HS-5 (cell line): ENCODE data around the gene SUPT20HL2.
"Not testable (repeated sequence)": the region's sequence is repeated elsewhere in the genome, so short reads cannot be mapped to it uniquely, and the experiment has no call there.

Experiments used
- DNase-seq: peaks from one replicate; pipeline ENCODE4 v3.0.0-alpha.2; 2012; ENCODE audit warnings: low read depth

The SUPT20HL2 gene

GRCh38 chrX:24314019-24314635 is at the start of gene SUPT20HL2:
SUPT20HL2 (minus strand) TSS chrX:24314069; CDS start chrX:24313315, 754 bp downstream.
- no peak for DNase-seq

GRCh38 chrX:24362089-24362745 is 48.3 kb upstream of the SUPT20HL2 start:
- DNase-seq, result not testable (repeated sequence)

GRCh38 chrX:24360272-24360671 is 46.4 kb upstream of the SUPT20HL2 start, which contains the start of gene SUPT20HL1:
SUPT20HL1 (plus strand) TSS chrX:24360639; CDS start chrX:24362761, 2,122 bp downstream.
- DNase-seq, result no peak

GRCh38 chrX:24357106-24357505 is 43.2 kb upstream of the SUPT20HL2 start:
- no peak for DNase-seq

GRCh38 chrX:24355095-24355494 is 41.2 kb upstream of the SUPT20HL2 start:
- DNase-seq, result no peak

GRCh38 chrX:24350217-24350616 is 36.3 kb upstream of the SUPT20HL2 start:
- no peak for DNase-seq

- no peak for DNase-seq
Observed at GRCh38 chrX:24347881-24348280, 34.0 kb upstream of the SUPT20HL2 start.

- no peak for DNase-seq
Observed at GRCh38 chrX:24343719-24344118, 29.9 kb upstream of the SUPT20HL2 start.

- peak; percentile 62 for DNase-seq
Observed at GRCh38 chrX:24341795-24342194, 27.9 kb upstream of the SUPT20HL2 start.

- DNase-seq, result no peak
Observed at GRCh38 chrX:24340501-24340900, 26.6 kb upstream of the SUPT20HL2 start.

- DNase-seq, result no peak
Observed at GRCh38 chrX:24339911-24340310, 26.0 kb upstream of the SUPT20HL2 start.

GRCh38 chrX:24335871-24336270 is 22.0 kb upstream of the SUPT20HL2 start:
- no peak for DNase-seq

- no peak for DNase-seq
Observed at GRCh38 chrX:24334461-24334860, 20.6 kb upstream of the SUPT20HL2 start.

- no peak for DNase-seq
Observed at GRCh38 chrX:24333371-24333770, 19.5 kb upstream of the SUPT20HL2 start.

GRCh38 chrX:24332878-24333277 is 19.0 kb upstream of the SUPT20HL2 start:
- DNase-seq, result no peak

- no peak for DNase-seq
Observed at GRCh38 chrX:24325231-24325630, 11.4 kb upstream of the SUPT20HL2 start.

GRCh38 chrX:24321741-24322395 is 8.0 kb upstream of the SUPT20HL2 start:
- no peak for DNase-seq

- DNase-seq, result no peak
Observed at GRCh38 chrX:24317567-24317966, 3.7 kb upstream of the SUPT20HL2 start.

GRCh38 chrX:24316111-24316510 is 2.2 kb upstream of the SUPT20HL2 start:
- DNase-seq, result no peak

GRCh38 chrX:24312249-24312607 is 1.6 kb downstream of the SUPT20HL2 start:
- not testable (repeated sequence) for DNase-seq

GRCh38 chrX:24311507-24312248 is 2.2 kb downstream of the SUPT20HL2 start:
- DNase-seq, result not testable (repeated sequence)

GRCh38 chrX:24310916-24311315 is 3.0 kb downstream of the SUPT20HL2 start:
- not testable (repeated sequence) for DNase-seq
